ENCODE measurements around the gene MAP4K5. TPM values are rescaled to one million over a fixed set of nuclear protein-coding genes. Genes with fewer than 3 reads are reported as not detected.

The MAP4K5 gene
- 10 to 100 TPM; 42.6 to 43.0 TPM for total RNA-seq
- polyA plus RNA-seq = 10 to 100 TPM in 1 of 2 donors, 1 to 10 TPM in 1; 5.9 to 20.4 TPM

GRCh38 chr14:50532502-50533240 is at the start of gene MAP4K5:
MAP4K5 (minus strand) TSS chr14:50532569; CDS start chr14:50532049, 520 bp downstream.
- Histone ChIP-seq H3K4me1 (ENCODE audit: insufficient read depth, low read length) (peaks cover 46% of the 10 kb centered on the region), H3K27ac (ENCODE audit: low read depth, low read length) (peak within 1 kb of the TSS; percentile 69), H3K36me3 (ENCODE audit: insufficient read depth, low read length) (no peaks in the 10 kb centered on the region), H3K27me3 (ENCODE audit: insufficient read depth, low read length) (no peaks in the 10 kb centered on the region), H3K9me3 (ENCODE audit: control insufficient read depth in 1 of 2, low read length in 2 of 2) (no peaks in the 10 kb centered on the region), H3K4me3 (ENCODE audit: low read length in 2 of 2) (peak within 1 kb of the TSS; percentile 26 to 68)
- Mint-ChIP-seq H3K36me3 (peaks cover 1 to 4% of the 10 kb centered on the region in 2 donors), H3K27ac (peak within 1 kb of the TSS; percentile 85 to 95 (median 91)), H3K9me3 (no peaks in the 10 kb centered on the region), H3K27me3 (no peaks in the 10 kb centered on the region), H3K4me1 (peaks cover 33 to 50% (median 43%) of the 10 kb centered on the region in 4 donors), H3K4me3 (peak within 1 kb of the TSS; percentile 88 to 94 (median 93))
- ChIA-PET POLR2A (ENCODE audit: partially characterized antibody) (interaction anchor here (0.6 to 1.8 kb wide), 11 partner anchors 10 to 670 kb away, joined by 3 to 13 read pairs (median 4); partner anchors contain the start of genes ATL1, DMAC2L, L2HGDH and NIN), CTCF (ENCODE audit: partially characterized antibody) (interaction anchor here (0.7 to 2.3 kb wide), 12 partner anchors 13 to 679 kb away, joined by 3 to 31 read pairs (median 3); partner anchors contain the start of gene ATL1)
- intact Hi-C loops (cut with micrococcal nuclease) = loop anchor here (1.0 to 10.0 kb wide), 9 partner anchors 211 to 1070 kb away; partner anchors contain the start of genes DMAC2L, DNAAF2, L2HGDH and NEMF
- peak; percentile 85 to 89 (median 88) for DNase-seq

DNA sequence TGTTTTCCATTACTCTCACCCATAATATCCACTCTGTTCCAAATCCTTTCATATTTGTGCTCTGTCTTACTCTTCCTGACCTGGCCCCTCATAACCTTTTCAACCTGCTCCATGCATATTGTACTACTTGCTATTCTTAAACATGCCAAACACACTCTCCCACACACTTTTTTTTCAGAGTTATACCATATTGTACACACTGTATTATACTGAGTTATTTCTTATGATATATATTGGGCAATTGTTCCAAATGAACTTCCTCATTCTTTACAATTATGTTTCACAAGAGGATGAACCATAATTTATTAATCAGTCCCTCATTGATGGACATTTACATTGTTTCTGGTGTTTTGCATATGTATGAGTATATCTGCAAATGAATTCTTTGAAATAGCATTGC is 46.1 kb upstream of the MAP4K5 start:
- Histone ChIP-seq H3K9me3 (ENCODE audit: control insufficient read depth in 1 of 2, low read length in 2 of 2) (no peaks in the 10 kb centered on the region), H3K36me3 (ENCODE audit: insufficient read depth, low read length) (no peaks in the 10 kb centered on the region), H3K4me3 (ENCODE audit: low read length in 2 of 2) (no peak overlapping the region), H3K4me1 (ENCODE audit: insufficient read depth, low read length) (no peaks in the 10 kb centered on the region), H3K27ac (ENCODE audit: low read depth, low read length) (no peak overlapping the region), H3K27me3 (ENCODE audit: insufficient read depth, low read length) (no peaks in the 10 kb centered on the region)
- peaks cover 3 to 4% of the 10 kb centered on the region in 2 donors for H3K27me3 Mint-ChIP-seq
- H3K36me3 Mint-ChIP-seq = peaks cover 0 to 3% of the 10 kb centered on the region in 2 donors
- intact Hi-C loops (cut with micrococcal nuclease) = no loop called here
- ChIA-PET CTCF (ENCODE audit: partially characterized antibody) (no interaction called here), POLR2A (ENCODE audit: partially characterized antibody) (no interaction called here)
- no peak overlapping the region for H3K27ac Mint-ChIP-seq
- H3K9me3 Mint-ChIP-seq = peaks cover 0 to 5% (median 0%) of the 10 kb centered on the region in 8 donors
- H3K4me3 Mint-ChIP-seq = no peak overlapping the region
- no peak for DNase-seq
- H3K4me1 Mint-ChIP-seq = no peaks in the 10 kb centered on the region

GRCh38 chr14:50577982-50578381 is 45.6 kb upstream of the MAP4K5 start:
- no peaks in the 10 kb centered on the region for H3K4me1 Mint-ChIP-seq
- H3K36me3 ChIP-seq (ENCODE audit: insufficient read depth, low read length) = no peaks in the 10 kb centered on the region
- CTCF ChIA-PET (ENCODE audit: partially characterized antibody) = no interaction called here
- POLR2A ChIA-PET (ENCODE audit: partially characterized antibody) = no interaction called here
- H3K27ac Mint-ChIP-seq = no peak overlapping the region
- H3K27ac ChIP-seq (ENCODE audit: low read depth, low read length) = no peak overlapping the region
- H3K9me3 ChIP-seq (ENCODE audit: control insufficient read depth in 1 of 2, low read length in 2 of 2) = no peaks in the 10 kb centered on the region
- H3K9me3 Mint-ChIP-seq = peaks cover 0 to 5% (median 0%) of the 10 kb centered on the region in 8 donors
- no peak overlapping the region for H3K4me3 Mint-ChIP-seq
- intact Hi-C loops (cut with micrococcal nuclease) = no loop called here
- DNase-seq = no peak
- no peaks in the 10 kb centered on the region for H3K27me3 ChIP-seq (ENCODE audit: insufficient read depth, low read length)
- H3K4me3 ChIP-seq (ENCODE audit: low read length in 2 of 2) = no peak overlapping the region
- H3K36me3 Mint-ChIP-seq = peaks cover 0 to 3% of the 10 kb centered on the region in 2 donors
- H3K27me3 Mint-ChIP-seq = peaks cover 2 to 3% of the 10 kb centered on the region in 2 donors
- H3K4me1 ChIP-seq (ENCODE audit: insufficient read depth, low read length) = no peaks in the 10 kb centered on the region

DNA sequence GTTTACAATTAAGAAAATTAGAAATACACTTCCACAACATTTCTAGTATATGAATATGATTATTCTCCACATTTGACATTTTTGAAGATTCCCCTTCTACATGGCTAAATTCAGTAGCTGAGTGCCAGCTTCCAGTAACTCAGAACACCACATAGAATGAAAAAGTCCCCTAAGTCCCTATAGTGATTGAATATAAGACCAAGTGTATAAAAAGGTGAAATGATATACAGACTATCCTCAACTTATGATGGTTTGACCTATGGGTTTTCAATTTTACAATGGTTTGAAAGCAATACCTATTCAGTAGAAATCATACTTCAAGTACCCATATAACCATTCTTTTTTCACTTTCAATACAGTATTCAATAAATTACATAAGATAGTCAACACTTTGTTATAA is 43.4 kb upstream of the MAP4K5 start:
- peaks cover 0 to 24% (median 14%) of the 10 kb centered on the region in 8 donors for H3K9me3 Mint-ChIP-seq
- Histone ChIP-seq H3K27me3 (ENCODE audit: insufficient read depth, low read length) (no peaks in the 10 kb centered on the region), H3K4me1 (ENCODE audit: insufficient read depth, low read length) (no peaks in the 10 kb centered on the region), H3K4me3 (ENCODE audit: low read length in 2 of 2) (no peak overlapping the region), H3K9me3 (ENCODE audit: control insufficient read depth in 1 of 2, low read length in 2 of 2) (peaks cover 0 to 2% of the 10 kb centered on the region in 2 donors), H3K27ac (ENCODE audit: low read depth, low read length) (no peak overlapping the region), H3K36me3 (ENCODE audit: insufficient read depth, low read length) (no peaks in the 10 kb centered on the region)
- H3K27ac Mint-ChIP-seq = no peak overlapping the region
- DNase-seq = no peak
- H3K36me3 Mint-ChIP-seq = peaks cover 0 to 11% of the 10 kb centered on the region in 2 donors
- POLR2A ChIA-PET (ENCODE audit: partially characterized antibody) = no interaction called here
- intact Hi-C loops (cut with micrococcal nuclease) = no loop called here
- CTCF ChIA-PET (ENCODE audit: partially characterized antibody) = no interaction called here
- no peak overlapping the region for H3K4me3 Mint-ChIP-seq
- H3K27me3 Mint-ChIP-seq = peaks cover 2 to 3% of the 10 kb centered on the region in 2 donors
- no peaks in the 10 kb centered on the region for H3K4me1 Mint-ChIP-seq

DNA sequence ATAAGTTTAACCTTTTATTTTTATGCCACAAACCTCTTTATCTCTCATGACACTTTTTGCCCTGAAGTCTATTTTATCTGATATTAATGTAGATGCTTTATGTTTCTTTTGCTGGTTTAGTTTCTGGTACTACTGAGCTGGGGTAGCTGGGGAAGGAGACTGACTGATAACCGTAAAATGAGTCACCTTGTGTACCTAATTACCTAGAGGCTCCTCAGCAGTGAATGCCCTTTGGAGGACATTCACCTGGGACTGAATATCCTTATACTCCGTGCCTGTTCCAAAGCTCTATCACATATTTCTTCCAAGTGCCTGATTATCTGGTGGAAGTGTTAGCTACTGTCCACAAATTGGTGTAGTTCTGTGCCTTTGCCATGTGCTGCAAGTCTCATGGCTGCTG is 41.5 kb upstream of the MAP4K5 start:
- DNase-seq = no peak
- no peak overlapping the region for H3K27ac ChIP-seq (ENCODE audit: low read depth, low read length)
- Mint-ChIP-seq H3K36me3 (peaks cover 8 to 15% of the 10 kb centered on the region in 2 donors), H3K27me3 (peaks cover 2 to 3% of the 10 kb centered on the region in 2 donors), H3K4me3 (no peak overlapping the region), H3K9me3 (peaks cover 3 to 43% (median 29%) of the 10 kb centered on the region in 8 donors), H3K27ac (no peak overlapping the region), H3K4me1 (no peaks in the 10 kb centered on the region)
- peaks cover 0 to 4% of the 10 kb centered on the region in 2 donors for H3K9me3 ChIP-seq (ENCODE audit: control insufficient read depth in 1 of 2, low read length in 2 of 2)
- no peaks in the 10 kb centered on the region for H3K36me3 ChIP-seq (ENCODE audit: insufficient read depth, low read length)
- H3K4me1 ChIP-seq (ENCODE audit: insufficient read depth, low read length) = no peaks in the 10 kb centered on the region
- no peak overlapping the region for H3K4me3 ChIP-seq (ENCODE audit: low read length in 2 of 2)
- CTCF ChIA-PET (ENCODE audit: partially characterized antibody) = interaction anchor here (1.2 kb wide), 1 partner anchor 11 kb away, joined by 4 read pairs; no protein-coding TSS in a partner anchor
- intact Hi-C loops (cut with micrococcal nuclease) = no loop called here
- no peaks in the 10 kb centered on the region for H3K27me3 ChIP-seq (ENCODE audit: insufficient read depth, low read length)
- POLR2A ChIA-PET (ENCODE audit: partially characterized antibody) = no interaction called here

GRCh38 chr14:50569714-50570274 is 37.4 kb upstream of the MAP4K5 start:
- Histone ChIP-seq H3K27me3 (ENCODE audit: insufficient read depth, low read length) (no peaks in the 10 kb centered on the region), H3K9me3 (ENCODE audit: control insufficient read depth in 1 of 2, low read length in 2 of 2) (peaks cover 0 to 4% of the 10 kb centered on the region in 2 donors), H3K27ac (ENCODE audit: low read depth, low read length) (no peak overlapping the region), H3K36me3 (ENCODE audit: insufficient read depth, low read length) (no peaks in the 10 kb centered on the region), H3K4me3 (ENCODE audit: low read length in 2 of 2) (no peak overlapping the region), H3K4me1 (ENCODE audit: insufficient read depth, low read length) (no peaks in the 10 kb centered on the region)
- H3K4me3 Mint-ChIP-seq = no peak overlapping the region
- H3K27ac Mint-ChIP-seq = no peak overlapping the region
- CTCF ChIA-PET (ENCODE audit: partially characterized antibody) = no interaction called here
- H3K27me3 Mint-ChIP-seq = peaks cover 0 to 6% of the 10 kb centered on the region in 2 donors
- H3K36me3 Mint-ChIP-seq = peaks cover 8 to 12% of the 10 kb centered on the region in 2 donors
- peaks cover 3 to 48% (median 33%) of the 10 kb centered on the region in 8 donors for H3K9me3 Mint-ChIP-seq
- DNase-seq = no peak
- no peaks in the 10 kb centered on the region for H3K4me1 Mint-ChIP-seq
- intact Hi-C loops (cut with micrococcal nuclease) = no loop called here
- POLR2A ChIA-PET (ENCODE audit: partially characterized antibody) = no interaction called here

- H3K27me3 Mint-ChIP-seq = peaks cover 25 to 30% of the 10 kb centered on the region in 2 donors
- CTCF ChIA-PET (ENCODE audit: partially characterized antibody) = no interaction called here
- intact Hi-C loops (cut with micrococcal nuclease) = no loop called here
Observed at GRCh38 chr14:50562841-50563240, 30.5 kb upstream of the MAP4K5 start.

More at GRCh38 chr14:50562841-50563240, 30.5 kb upstream of the MAP4K5 start:
- H3K4me3 ChIP-seq (ENCODE audit: low read length in 2 of 2) = no peak overlapping the region
- H3K27me3 ChIP-seq (ENCODE audit: insufficient read depth, low read length) = peaks cover 28% of the 10 kb centered on the region
- Mint-ChIP-seq H3K4me3 (no peak overlapping the region), H3K4me1 (peaks cover 4 to 16% (median 11%) of the 10 kb centered on the region in 4 donors), H3K27ac (no peak overlapping the region), H3K36me3 (no peaks in the 10 kb centered on the region), H3K9me3 (peaks cover 0 to 4% (median 0%) of the 10 kb centered on the region in 8 donors)
- DNase-seq = no peak
- POLR2A ChIA-PET (ENCODE audit: partially characterized antibody) = no interaction called here
- H3K27ac ChIP-seq (ENCODE audit: low read depth, low read length) = no peak overlapping the region
- no peaks in the 10 kb centered on the region for H3K9me3 ChIP-seq (ENCODE audit: control insufficient read depth in 1 of 2, low read length in 2 of 2)
- peaks cover 17% of the 10 kb centered on the region for H3K4me1 ChIP-seq (ENCODE audit: insufficient read depth, low read length)
- no peaks in the 10 kb centered on the region for H3K36me3 ChIP-seq (ENCODE audit: insufficient read depth, low read length)

Data from CD4-positive, alpha-beta memory T cell (primary cell).